GM15510 (cell line): Measurements from ENCODE around the gene NT5C3B.

Source experiments
- POLR2A ChIP-seq: IDR thresholded peaks from 3 replicates; pipeline ENCODE4 v1.6.1; 2011; ENCODE audit warnings: borderline replicate concordance; ENCODE audit not compliant: insufficient read length; ENCODE audit errors: extremely low read depth

Gene NT5C3B

GRCh38 chr17:41860254-41860931 is 24.4 kb upstream of the NT5C3B start:
- no peak for TF ChIP-seq POLR2A

- no peak for TF ChIP-seq POLR2A
Observed at GRCh38 chr17:41849251-41849990, 13.4 kb upstream of the NT5C3B start.

GRCh38 chr17:41848788-41849187 is 12.8 kb upstream of the NT5C3B start:
- TF ChIP-seq POLR2A: no peak

- no peak for TF ChIP-seq POLR2A
Observed at GRCh38 chr17:41844971-41845370, 8.9 kb upstream of the NT5C3B start.

- TF ChIP-seq POLR2A: no peak
Observed at GRCh38 chr17:41837761-41838538, 1.9 kb upstream of the NT5C3B start, which contains the start of gene KLHL10. Gene KLHL10, plus strand, starts transcription at chr17:41837825. Its CDS starts 108 bp downstream, at chr17:41837933.

GRCh38 chr17:41836550-41837196 is 641 bp upstream of the NT5C3B start:
- TF ChIP-seq POLR2A: no peak

GRCh38 chr17:41835214-41835799 is 725 bp downstream of the NT5C3B start:
- no peak for TF ChIP-seq POLR2A

GRCh38 chr17:41825175-41825845 is 10.7 kb downstream of the NT5C3B start:
- TF ChIP-seq POLR2A: no peak

- no peak for TF ChIP-seq POLR2A
Observed at GRCh38 chr17:41824086-41824485, 11.9 kb downstream of the NT5C3B start.

GRCh38 chr17:41823580-41823979 is 12.5 kb downstream of the NT5C3B start:
- no peak for TF ChIP-seq POLR2A

GRCh38 chr17:41823141-41823524 is 12.9 kb downstream of the NT5C3B start:
- TF ChIP-seq POLR2A: no peak

- no peak for TF ChIP-seq POLR2A
Observed at GRCh38 chr17:41822216-41823140, 13.6 kb downstream of the NT5C3B start.

GRCh38 chr17:41821776-41822175 is 14.3 kb downstream of the NT5C3B start:
- no peak for TF ChIP-seq POLR2A

- no peak for TF ChIP-seq POLR2A
Observed at GRCh38 chr17:41818024-41818423, 18.0 kb downstream of the NT5C3B start.
